Hepatic stellate cell (primary cell): ENCODE results near the gene CCR7.
A peak's percentile ranks its signal among the peaks of the same experiment; 100 is the strongest.
"Not testable (repeated sequence)": the region's sequence is repeated elsewhere in the genome, so short reads cannot be mapped to it uniquely, and the experiment has no call there.

Experiments used
- DNase-seq: peaks from one replicate; pipeline ENCODE4 v3.0.0; 2011; ENCODE audit warnings: low spot score

CCR7 gene

GRCh38 chr17:40551091-40551878 lies 14.0 kb downstream of the CCR7 start:
- peak; percentile 83 for DNase-seq

- DNase-seq: peak; percentile 83
Observed at GRCh38 chr17:40550608-40551007, 14.7 kb downstream of the CCR7 start.

DNA sequence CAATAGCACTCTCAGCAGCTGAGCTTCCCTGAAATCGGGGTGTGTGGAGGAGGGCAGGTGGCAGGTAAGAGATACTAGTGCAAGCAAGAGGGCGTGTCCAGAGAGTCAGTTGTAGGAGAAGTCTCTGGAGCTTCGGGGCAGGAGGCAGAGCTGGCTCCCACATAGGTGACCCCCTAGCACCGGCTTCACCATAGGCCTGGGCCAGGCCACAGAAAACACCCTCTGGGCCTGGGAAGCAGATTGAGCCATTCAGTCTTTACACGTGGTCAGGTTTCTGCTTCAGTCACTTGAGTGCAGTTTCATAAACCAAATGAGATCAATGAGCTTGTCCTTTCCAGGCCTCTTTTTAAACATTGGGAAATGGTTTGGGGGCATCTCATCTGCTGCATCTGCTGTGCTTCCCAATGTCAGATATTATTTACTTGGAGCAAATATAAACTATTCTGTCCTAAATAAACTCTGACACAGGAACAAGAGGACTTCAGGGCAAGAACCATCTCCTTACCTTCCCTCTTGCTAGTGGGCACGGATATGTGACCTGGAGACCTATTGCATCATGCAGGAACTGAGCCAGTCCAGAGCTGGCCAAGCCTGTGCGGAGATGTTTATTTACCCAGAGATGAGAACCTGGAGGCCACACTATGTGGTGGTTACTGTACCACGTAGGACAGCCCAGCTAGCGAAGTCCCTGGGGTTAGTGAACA lies 16.1 kb downstream of the CCR7 start:
- DNase-seq: peak; percentile 77

GRCh38 chr17:40548491-40548981 lies 16.7 kb downstream of the CCR7 start:
- no peak for DNase-seq

GRCh38 chr17:40547785-40548478 lies 17.3 kb downstream of the CCR7 start:
- DNase-seq: no peak

GRCh38 chr17:40547079-40547784 lies 18.0 kb downstream of the CCR7 start:
- no peak for DNase-seq

DNA sequence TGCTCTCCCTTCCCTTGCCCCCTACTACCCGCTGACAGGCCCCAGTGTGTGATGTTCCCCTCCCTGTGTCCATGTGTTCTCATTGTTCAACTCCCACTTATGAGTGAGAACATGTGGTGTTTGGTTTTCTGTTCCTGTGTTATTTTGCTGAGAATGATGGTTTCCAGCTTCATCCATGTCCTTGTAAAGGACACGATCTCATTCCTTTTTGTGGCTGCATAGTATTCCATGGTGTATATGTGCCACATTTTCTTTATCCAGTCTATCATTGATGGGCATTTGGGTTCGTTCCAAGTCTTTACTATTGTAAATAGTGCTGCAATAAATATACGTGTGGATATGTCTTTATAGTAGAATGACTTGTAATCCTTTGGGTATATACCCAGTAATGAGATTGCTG lies 18.8 kb downstream of the CCR7 start:
- DNase-seq: not testable (repeated sequence)

GRCh38 chr17:40545660-40546059 lies 19.6 kb downstream of the CCR7 start:
- DNase-seq: no peak

DNA sequence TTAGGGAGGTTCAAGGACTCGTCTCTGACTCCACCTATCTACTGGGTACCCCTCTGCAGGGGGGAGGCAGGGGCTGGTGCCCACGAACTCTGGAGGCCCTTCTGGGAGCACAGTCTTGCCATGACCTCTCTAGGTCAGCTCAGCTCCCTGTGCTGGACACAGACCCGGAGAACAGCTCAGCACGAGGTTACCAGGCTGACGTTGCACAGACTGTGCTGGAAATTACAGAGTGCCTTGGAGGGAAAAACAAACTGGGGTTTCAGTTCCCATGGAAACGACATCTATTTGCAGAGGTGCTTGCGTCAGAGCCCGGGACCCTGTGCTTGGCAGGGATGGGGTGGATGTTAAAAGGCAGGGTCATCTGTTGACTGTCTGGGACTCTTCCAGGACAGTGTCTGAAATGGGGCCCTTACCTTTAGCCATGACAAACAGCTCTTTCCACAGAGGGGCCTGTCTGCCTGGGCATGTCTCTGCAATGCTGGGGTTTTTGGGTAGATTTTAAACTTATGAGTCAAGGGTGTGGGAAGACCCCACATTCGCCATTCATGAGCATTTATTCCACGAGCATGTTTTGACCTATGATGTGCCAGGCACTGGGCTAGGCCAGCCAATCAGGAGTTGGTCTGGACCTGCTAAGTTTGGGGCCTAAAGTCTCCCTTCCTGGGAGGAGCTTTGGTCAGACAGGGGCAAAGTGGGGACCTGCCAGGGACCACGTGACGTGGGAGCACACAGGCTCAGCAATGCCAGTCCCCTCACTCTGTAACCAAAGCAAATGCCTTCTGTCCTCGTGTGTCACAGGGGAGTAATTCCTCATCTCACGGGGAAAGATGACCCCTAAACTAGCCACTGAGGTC lies 22.5 kb downstream of the CCR7 start:
- DNase-seq: peak; percentile 97

- DNase-seq: no peak
Observed at GRCh38 chr17:40541873-40542557, 23.3 kb downstream of the CCR7 start.

DNA sequence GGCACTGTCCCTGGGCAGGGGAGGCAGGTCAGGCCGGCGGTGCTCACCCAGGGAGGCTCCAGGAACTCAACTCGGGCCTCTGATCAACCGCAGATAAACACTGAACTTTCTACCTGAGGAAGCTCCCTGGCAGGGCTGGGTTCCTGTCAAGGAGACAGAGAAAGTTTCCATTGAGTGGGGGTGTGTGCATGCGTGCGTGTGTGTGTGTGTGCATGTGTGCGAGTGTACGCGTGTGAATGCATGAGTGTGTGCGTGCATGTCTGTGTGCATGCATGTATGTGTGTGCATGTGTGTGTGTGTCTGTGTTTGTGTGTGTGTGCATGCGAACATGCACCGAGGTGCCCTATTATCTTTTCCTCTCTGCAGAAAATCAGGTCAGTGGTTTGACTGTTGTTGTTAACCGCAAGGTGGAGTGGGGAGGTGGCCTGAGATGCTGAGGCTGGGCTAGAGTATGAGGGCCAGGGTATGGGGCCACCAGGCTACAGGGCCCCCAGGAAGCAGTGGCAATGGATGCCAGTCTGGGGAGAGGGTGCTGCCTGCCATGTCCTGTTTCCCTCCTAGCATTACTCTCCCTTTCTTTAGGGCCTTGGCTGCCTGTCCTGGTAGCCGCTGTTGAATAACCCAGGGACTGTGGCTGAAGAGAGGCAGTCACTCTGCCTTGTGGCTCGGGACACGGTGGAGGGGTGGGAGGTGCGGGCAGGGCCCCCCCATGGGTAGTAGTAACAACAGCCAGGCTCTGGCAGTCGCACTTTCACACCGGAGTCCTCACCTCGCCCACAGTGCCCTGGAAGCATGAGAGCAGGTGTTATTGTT lies 24.0 kb downstream of the CCR7 start:
- DNase-seq: no peak

GRCh38 chr17:40540448-40540847 lies 24.8 kb downstream of the CCR7 start:
- DNase-seq: no peak

- no peak for DNase-seq
Observed at GRCh38 chr17:40539711-40540411, 25.4 kb downstream of the CCR7 start.

DNA sequence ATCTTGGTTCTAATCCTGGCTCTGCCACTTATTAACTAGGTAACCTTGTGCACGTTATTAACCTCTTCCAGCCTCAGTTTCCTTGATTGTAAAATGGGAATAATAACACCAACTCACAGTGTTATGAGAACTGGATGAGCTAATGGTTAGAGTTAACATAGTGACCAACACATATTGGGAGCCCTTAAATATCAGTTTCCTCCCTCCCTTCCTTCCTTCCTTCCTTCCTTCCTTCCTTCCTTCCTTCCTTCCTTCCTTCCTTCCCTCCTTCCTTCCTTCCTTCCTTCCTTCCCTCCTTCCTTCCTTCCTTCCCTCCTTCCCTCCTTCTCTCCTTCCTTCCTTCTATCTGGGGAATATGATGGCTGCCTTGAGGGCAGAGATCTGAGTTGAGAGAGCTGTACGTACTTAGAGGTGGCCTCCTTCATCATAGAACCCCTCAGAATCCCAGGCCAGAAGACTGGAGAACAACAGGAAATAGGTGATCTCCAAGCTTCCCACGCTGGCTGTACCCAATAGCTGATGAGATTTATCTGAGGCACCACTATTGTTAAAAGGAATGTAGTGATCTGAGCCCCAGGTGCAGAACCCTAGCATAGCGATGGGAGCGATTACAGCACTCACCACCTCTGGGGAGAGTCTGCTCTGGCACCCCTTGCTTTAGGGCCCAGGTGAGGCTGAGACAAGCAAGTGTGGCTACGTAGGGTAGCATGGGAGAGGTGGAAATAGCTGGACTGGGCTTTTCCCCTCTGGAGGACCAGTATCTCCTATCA lies 26.2 kb downstream of the CCR7 start:
- DNase-seq: no peak

DNA sequence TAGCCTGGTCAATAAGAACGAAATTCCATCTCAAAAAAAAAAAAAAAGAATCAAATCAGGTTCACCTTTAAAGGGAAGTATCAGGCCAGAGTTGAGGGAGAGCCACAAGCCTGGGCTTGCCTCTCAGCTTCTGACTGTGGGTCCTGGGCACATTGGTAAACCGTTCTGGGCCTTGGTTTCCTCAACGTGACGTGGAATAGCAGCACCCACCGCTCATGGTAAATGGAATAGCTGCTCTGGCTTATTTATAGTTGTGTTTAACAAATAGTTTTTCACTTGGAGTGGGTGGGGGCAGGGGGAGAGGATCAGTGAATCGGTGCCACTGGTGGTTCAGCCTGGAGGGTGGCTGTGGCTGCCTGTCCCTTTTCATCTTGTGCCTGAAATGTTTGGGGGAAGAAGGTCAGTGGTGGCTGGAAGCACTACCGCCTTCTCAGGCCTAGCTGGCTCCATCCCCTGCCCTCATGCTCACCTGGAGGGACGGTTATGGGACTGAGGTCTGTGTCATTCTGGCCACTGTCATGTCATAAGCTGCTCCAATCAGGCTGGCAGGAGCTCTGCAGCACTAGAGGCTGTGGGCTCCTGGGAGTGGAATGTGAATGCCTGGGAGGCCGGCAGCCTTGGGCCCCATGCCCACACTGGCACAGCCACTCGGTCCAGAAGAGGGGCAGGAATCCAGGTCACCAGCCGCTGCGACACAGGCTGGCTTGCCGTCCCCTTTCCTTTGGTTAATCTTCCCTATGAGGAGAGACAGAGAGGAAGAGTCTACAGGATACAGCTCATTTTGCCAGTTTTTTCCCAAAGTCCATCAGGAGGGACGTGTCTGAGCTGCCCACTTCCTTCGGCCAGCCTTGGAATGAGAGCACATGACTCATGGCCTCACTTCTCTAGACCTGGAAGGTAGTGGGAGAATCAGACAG lies 27.0 kb downstream of the CCR7 start:
- no peak for DNase-seq

DNA sequence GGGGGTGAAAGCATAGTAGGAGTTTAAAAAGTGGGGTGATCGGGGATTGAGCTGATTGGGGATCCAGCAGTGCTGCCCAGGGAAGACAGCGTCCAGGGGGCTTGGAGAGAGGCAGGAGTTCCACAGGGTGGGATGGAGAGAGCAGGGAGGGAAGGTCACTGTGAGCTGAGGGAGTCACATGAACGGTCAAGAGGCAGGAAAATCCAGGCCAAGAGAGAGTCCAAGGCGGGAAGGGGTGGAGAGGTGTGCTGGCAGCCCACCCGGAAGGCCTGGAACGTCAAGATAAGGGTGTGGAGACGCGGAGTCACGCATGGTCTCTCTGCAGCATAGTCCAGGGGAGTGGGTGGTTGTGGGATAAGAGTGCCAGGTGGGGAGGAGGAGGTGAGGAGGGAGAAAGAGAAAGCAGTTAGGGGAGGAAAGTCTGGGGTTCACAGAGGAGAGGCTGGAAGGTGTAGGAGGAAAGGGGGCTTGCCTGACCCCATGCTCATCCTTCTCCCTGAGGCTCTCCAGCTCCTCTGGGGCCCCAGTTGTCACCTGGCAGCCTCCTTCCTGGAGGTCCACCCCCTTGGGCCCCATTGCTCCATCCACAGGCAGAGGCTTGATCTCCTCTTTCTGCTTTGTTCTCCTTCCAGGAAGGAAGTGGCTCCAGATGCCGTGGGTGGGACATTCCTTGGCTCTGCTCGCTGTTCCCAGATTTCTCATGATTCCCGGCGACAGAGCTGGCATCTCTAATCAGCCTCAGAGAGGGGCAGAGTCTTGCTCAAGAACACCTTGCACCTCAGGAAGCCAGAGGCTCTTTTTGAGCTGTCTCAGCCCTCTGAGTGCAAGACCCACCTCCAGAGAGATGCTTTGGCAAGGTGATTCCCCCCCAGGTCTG lies 28.7 kb downstream of the CCR7 start:
- no peak for DNase-seq
